ENCODE results near the gene ASXL3. TPM values are rescaled to one million over a fixed set of nuclear protein-coding genes. Genes with fewer than 3 reads are reported as not detected.

The ASXL3 gene
- total and polyA plus RNA-seq, 12 donors: 0.06 to 3.9 (median 0.22) TPM

- H3K9me3 ChIP-seq (replicated peaks in 1 of 3): no peaks in the 10 kb centered on the region
- peaks cover 5 to 12% of the 10 kb centered on the region in 2 donors for H3K4me1 ChIP-seq (replicated peaks in 1 of 2)
- no peaks in the 10 kb centered on the region for H3K27me3 ChIP-seq
- H3K36me3 ChIP-seq (replicated peaks in 1 of 2): no peaks in the 10 kb centered on the region
- peak overlapping the region in 2 of 4 donors; percentile 3 to 57 for H3K4me3 ChIP-seq
- intact Hi-C loops (cut with DNase I): no loop called here
- H3K27ac ChIP-seq: peak overlapping the region in 2 of 5 donors; percentile 71 to 72
- no peak for TF ChIP-seq CTCF (IDR thresholded peaks at IDR 0.05)
- peak in 1 of 7 donors; percentile 18 for DNase-seq
- WGBS, 4 donors: 1 to 7% (median 1%) methylated on average over 40 to 80 of the region's 80 CpGs
Observed at GRCh38 chr18:33578518-33579348, 714 bp downstream of the ASXL3 start.

- TF ChIP-seq CTCF (IDR thresholded peaks at IDR 0.05): no peak
- TF ChIP-seq POLR2A (IDR thresholded peaks at IDR 0.05): no peak
- 30 to 38% (median 36%) methylated on average over 16 of the region's 16 CpGs for WGBS, 4 donors
- Histone ChIP-seq H3K36me3 (replicated peaks in 1 of 2) (no peaks in the 10 kb centered on the region), H3K27me3 (no peaks in the 10 kb centered on the region), H3K27ac (peak overlapping the region in 1 of 5 donors; percentile 71), H3K4me3 (peak overlapping the region in 1 of 4 donors; percentile 57), H3K9me3 (replicated peaks in 1 of 3) (no peaks in the 10 kb centered on the region), H3K4me1 (replicated peaks in 1 of 2) (peaks cover 5 to 12% of the 10 kb centered on the region in 2 donors)
- intact Hi-C loops (cut with DNase I): no loop called here
- no peak for DNase-seq
Observed at GRCh38 chr18:33579349-33580215, 1.6 kb downstream of the ASXL3 start.

- DNase-seq: no peak
- 81 to 88% (median 85%) methylated on average over 4 of the region's 4 CpGs for WGBS, 4 donors
- intact Hi-C loops (cut with DNase I): no loop called here
- Histone ChIP-seq H3K36me3 (replicated peaks in 1 of 2) (no peaks in the 10 kb centered on the region), H3K9me3 (replicated peaks in 1 of 3) (no peaks in the 10 kb centered on the region), H3K4me3 (no peak overlapping the region), H3K27me3 (no peaks in the 10 kb centered on the region), H3K4me1 (replicated peaks in 1 of 2) (peaks cover 5 to 12% of the 10 kb centered on the region in 2 donors), H3K27ac (no peak overlapping the region)
- TF ChIP-seq POLR2A (IDR thresholded peaks at IDR 0.05) (no peak), CTCF (IDR thresholded peaks at IDR 0.05) (no peak)
Observed at GRCh38 chr18:33580546-33580945, 2.5 kb downstream of the ASXL3 start.

GRCh38 chr18:33581856-33582255 lies 3.8 kb downstream of the ASXL3 start:
- Histone ChIP-seq H3K27me3 (no peaks in the 10 kb centered on the region), H3K27ac (no peak overlapping the region), H3K9me3 (replicated peaks in 1 of 3) (no peaks in the 10 kb centered on the region), H3K36me3 (replicated peaks in 1 of 2) (no peaks in the 10 kb centered on the region), H3K4me3 (no peak overlapping the region), H3K4me1 (replicated peaks in 1 of 2) (peaks cover 5 to 12% of the 10 kb centered on the region in 2 donors)
- DNase-seq: no peak
- intact Hi-C loops (cut with DNase I): no loop called here
- TF ChIP-seq POLR2A (IDR thresholded peaks at IDR 0.05) (no peak), CTCF (IDR thresholded peaks at IDR 0.05) (no peak)
- 51 to 68% (median 59%) methylated on average over 2 of the region's 2 CpGs for WGBS, 4 donors

All from adrenal gland (tissue), 12 donors.